Stimulated activated CD8-positive, alpha-beta memory T cell treated with anti-CD3 and anti-CD28 coated beads, Interleukin-7, amount 100 ng/mL, for 4 hours (primary cell): ENCODE results near the gene EPHB3.

ENCODE experiments used
- DNase-seq, 2 donors: peaks; one replicate each; pipeline ENCODE4 v3.0.0-alpha.2; 2020; ENCODE audit warnings: low read depth in 2 of 2

Gene EPHB3

GRCh38 chr3:184563941-184564684 is 2.5 kb downstream of the EPHB3 start:
- no peak for DNase-seq

- no peak for DNase-seq
These were observed 3.2 kb downstream of the EPHB3 start for GRCh38 chr3:184564685-184565385.

- DNase-seq, result no peak
These were observed 4.0 kb downstream of the EPHB3 start for GRCh38 chr3:184565421-184566211.

GRCh38 chr3:184566441-184567414 is 5.1 kb downstream of the EPHB3 start:
- DNase-seq, result no peak

GRCh38 chr3:184567946-184568559 is 6.5 kb downstream of the EPHB3 start:
- DNase-seq, result no peak

GRCh38 chr3:184568560-184568923 is 7.0 kb downstream of the EPHB3 start:
- no peak for DNase-seq

GRCh38 chr3:184568924-184569829 is 7.6 kb downstream of the EPHB3 start:
- no peak for DNase-seq

- DNase-seq, result no peak
These were observed 8.4 kb downstream of the EPHB3 start for GRCh38 chr3:184570035-184570434.

GRCh38 chr3:184570489-184570888 is 8.9 kb downstream of the EPHB3 start:
- DNase-seq, result no peak

GRCh38 chr3:184571750-184572377 is 10.3 kb downstream of the EPHB3 start:
- DNase-seq, result no peak

GRCh38 chr3:184572633-184573270 is 11.2 kb downstream of the EPHB3 start:
- DNase-seq, result no peak

- no peak for DNase-seq
These were observed 13.2 kb downstream of the EPHB3 start for GRCh38 chr3:184574515-184575417.

GRCh38 chr3:184575701-184576100 is 14.1 kb downstream of the EPHB3 start:
- no peak for DNase-seq

- DNase-seq, result no peak
These were observed 15.1 kb downstream of the EPHB3 start for GRCh38 chr3:184576457-184577240.

GRCh38 chr3:184577546-184577945 is 16.0 kb downstream of the EPHB3 start:
- DNase-seq, result no peak

- DNase-seq, result no peak
These were observed 16.6 kb downstream of the EPHB3 start for GRCh38 chr3:184578218-184578617.

- no peak for DNase-seq
These were observed 17.2 kb downstream of the EPHB3 start for GRCh38 chr3:184578822-184579221.
